Measurements from ENCODE around the gene KCNS1. TPM values are rescaled to one million over a fixed set of nuclear protein-coding genes. Genes with fewer than 3 reads are reported as not detected.
A peak's percentile ranks its signal among the peaks of the same experiment; 100 is the strongest.
"Not testable (repeated sequence)": the region's sequence is repeated elsewhere in the genome, so short reads cannot be mapped to it uniquely, and the experiment has no call there.

KCNS1 gene
- total and polyA plus RNA-seq, 4 donors: not detected

- H3K4me3 ChIP-seq (ENCODE audit: low read length in 2 of 2); intact Hi-C loops (cut with DNase I); H3K27ac ChIP-seq (ENCODE audit: low read depth in 1 of 2, low read length in 2 of 2); H3K4me1 ChIP-seq (ENCODE audit: control insufficient read depth in 1 of 2, insufficient read depth in 2 of 2, low read length in 2 of 2); H3K27me3 ChIP-seq (ENCODE audit: control insufficient read depth in 1 of 2, insufficient read depth in 2 of 2, low read length in 1 of 2); DNase-seq; H3K9me3 ChIP-seq (ENCODE audit: control insufficient read depth, low read length); H3K36me3 ChIP-seq (ENCODE audit: control insufficient read depth in 1 of 2, insufficient read depth in 2 of 2, low read length in 1 of 2); ATAC-seq (ENCODE audit: low FRiP score): not testable (repeated sequence)
- 97% methylated on average over 2 of the region's 2 CpGs for WGBS, 2 donors
These were observed 37.8 kb downstream of the KCNS1 start for GRCh38 chr20:45063107-45063506.

GRCh38 chr20:45061244-45061643 lies 39.7 kb downstream of the KCNS1 start:
- intact Hi-C loops (cut with DNase I): no loop called here
- no peaks in the 10 kb centered on the region for H3K9me3 ChIP-seq (ENCODE audit: control insufficient read depth, low read length)
- no peak overlapping the region for H3K27ac ChIP-seq (ENCODE audit: low read depth in 1 of 2, low read length in 2 of 2)
- peaks cover 0 to 3% of the 10 kb centered on the region in 2 donors for H3K36me3 ChIP-seq (ENCODE audit: control insufficient read depth in 1 of 2, insufficient read depth in 2 of 2, low read length in 1 of 2)
- H3K4me1 ChIP-seq (ENCODE audit: control insufficient read depth in 1 of 2, insufficient read depth in 2 of 2, low read length in 2 of 2): peaks cover 0 to 2% of the 10 kb centered on the region in 2 donors
- no peaks in the 10 kb centered on the region for H3K27me3 ChIP-seq (ENCODE audit: control insufficient read depth in 1 of 2, insufficient read depth in 2 of 2, low read length in 1 of 2)
- H3K4me3 ChIP-seq (ENCODE audit: low read length in 2 of 2): no peak overlapping the region
- ATAC-seq (ENCODE audit: low FRiP score) (no peak), DNase-seq (no peak)
- WGBS, 2 donors: 72 to 74% methylated on average over 4 of the region's 4 CpGs

- ATAC-seq (ENCODE audit: low FRiP score) (no peak), DNase-seq (no peak)
- no peak overlapping the region for H3K27ac ChIP-seq (ENCODE audit: low read depth in 1 of 2, low read length in 2 of 2)
- H3K27me3 ChIP-seq (ENCODE audit: control insufficient read depth in 1 of 2, insufficient read depth in 2 of 2, low read length in 1 of 2): no peaks in the 10 kb centered on the region
- H3K4me1 ChIP-seq (ENCODE audit: control insufficient read depth in 1 of 2, insufficient read depth in 2 of 2, low read length in 2 of 2): peaks cover 0 to 2% of the 10 kb centered on the region in 2 donors
- intact Hi-C loops (cut with DNase I): no loop called here
- H3K9me3 ChIP-seq (ENCODE audit: control insufficient read depth, low read length): no peaks in the 10 kb centered on the region
- 88 to 93% methylated on average over 4 of the region's 4 CpGs for WGBS, 2 donors
- peaks cover 0 to 3% of the 10 kb centered on the region in 2 donors for H3K36me3 ChIP-seq (ENCODE audit: control insufficient read depth in 1 of 2, insufficient read depth in 2 of 2, low read length in 1 of 2)
- H3K4me3 ChIP-seq (ENCODE audit: low read length in 2 of 2): no peak overlapping the region
These were observed 40.6 kb downstream of the KCNS1 start for GRCh38 chr20:45060294-45060693.

GRCh38 chr20:45059022-45059728 lies 41.8 kb downstream of the KCNS1 start:
- ATAC-seq (ENCODE audit: low FRiP score) (no peak), DNase-seq (no peak)
- intact Hi-C loops (cut with DNase I): no loop called here
- Histone ChIP-seq H3K9me3 (ENCODE audit: control insufficient read depth, low read length) (no peaks in the 10 kb centered on the region), H3K36me3 (ENCODE audit: control insufficient read depth in 1 of 2, insufficient read depth in 2 of 2, low read length in 1 of 2) (peaks cover 0 to 3% of the 10 kb centered on the region in 2 donors), H3K27me3 (ENCODE audit: control insufficient read depth in 1 of 2, insufficient read depth in 2 of 2, low read length in 1 of 2) (no peaks in the 10 kb centered on the region), H3K4me3 (ENCODE audit: low read length in 2 of 2) (no peak overlapping the region), H3K27ac (ENCODE audit: low read depth in 1 of 2, low read length in 2 of 2) (no peak overlapping the region), H3K4me1 (ENCODE audit: control insufficient read depth in 1 of 2, insufficient read depth in 2 of 2, low read length in 2 of 2) (peaks cover 0 to 2% of the 10 kb centered on the region in 2 donors)
- WGBS, 2 donors: 88 to 92% methylated on average over 6 of the region's 6 CpGs

- 86 to 89% methylated on average over 4 of the region's 4 CpGs for WGBS, 2 donors
- H3K4me1 ChIP-seq (ENCODE audit: control insufficient read depth in 1 of 2, insufficient read depth in 2 of 2, low read length in 2 of 2): peaks cover 0 to 4% of the 10 kb centered on the region in 2 donors
- no peak overlapping the region for H3K4me3 ChIP-seq (ENCODE audit: low read length in 2 of 2)
- no peaks in the 10 kb centered on the region for H3K27me3 ChIP-seq (ENCODE audit: control insufficient read depth in 1 of 2, insufficient read depth in 2 of 2, low read length in 1 of 2)
- no peaks in the 10 kb centered on the region for H3K9me3 ChIP-seq (ENCODE audit: control insufficient read depth, low read length)
- peaks cover 0 to 3% of the 10 kb centered on the region in 2 donors for H3K36me3 ChIP-seq (ENCODE audit: control insufficient read depth in 1 of 2, insufficient read depth in 2 of 2, low read length in 1 of 2)
- ATAC-seq (ENCODE audit: low FRiP score) (no peak), DNase-seq (no peak)
- H3K27ac ChIP-seq (ENCODE audit: low read depth in 1 of 2, low read length in 2 of 2): no peak overlapping the region
- intact Hi-C loops (cut with DNase I): no loop called here
These were observed 42.6 kb downstream of the KCNS1 start for GRCh38 chr20:45058168-45058850.

- no peak for ATAC-seq (ENCODE audit: low FRiP score)
- no peak overlapping the region for H3K4me3 ChIP-seq (ENCODE audit: low read length in 2 of 2)
- H3K36me3 ChIP-seq (ENCODE audit: control insufficient read depth in 1 of 2, insufficient read depth in 2 of 2, low read length in 1 of 2): peaks cover 0 to 3% of the 10 kb centered on the region in 2 donors
- no peak for DNase-seq
- H3K27ac ChIP-seq (ENCODE audit: low read depth in 1 of 2, low read length in 2 of 2): no peak overlapping the region
- 57 to 60% methylated on average over 8 of the region's 8 CpGs for WGBS, 2 donors
- H3K27me3 ChIP-seq (ENCODE audit: control insufficient read depth in 1 of 2, insufficient read depth in 2 of 2, low read length in 1 of 2): no peaks in the 10 kb centered on the region
- H3K9me3 ChIP-seq (ENCODE audit: control insufficient read depth, low read length): no peaks in the 10 kb centered on the region
- peaks cover 0 to 4% of the 10 kb centered on the region in 2 donors for H3K4me1 ChIP-seq (ENCODE audit: control insufficient read depth in 1 of 2, insufficient read depth in 2 of 2, low read length in 2 of 2)
- intact Hi-C loops (cut with DNase I): no loop called here
These were observed 44.3 kb downstream of the KCNS1 start for GRCh38 chr20:45056473-45057173.

- no peak for ATAC-seq (ENCODE audit: low FRiP score)
- Histone ChIP-seq H3K27ac (ENCODE audit: low read depth in 1 of 2, low read length in 2 of 2) (no peak overlapping the region), H3K4me3 (ENCODE audit: low read length in 2 of 2) (no peak overlapping the region), H3K9me3 (ENCODE audit: control insufficient read depth, low read length) (no peaks in the 10 kb centered on the region), H3K36me3 (ENCODE audit: control insufficient read depth in 1 of 2, insufficient read depth in 2 of 2, low read length in 1 of 2) (peaks cover 0 to 3% of the 10 kb centered on the region in 2 donors), H3K27me3 (ENCODE audit: control insufficient read depth in 1 of 2, insufficient read depth in 2 of 2, low read length in 1 of 2) (no peaks in the 10 kb centered on the region), H3K4me1 (ENCODE audit: control insufficient read depth in 1 of 2, insufficient read depth in 2 of 2, low read length in 2 of 2) (peaks cover 0 to 2% of the 10 kb centered on the region in 2 donors)
- no peak for DNase-seq
- WGBS, 2 donors: 95 to 99% methylated on average over 4 of the region's 4 CpGs
- intact Hi-C loops (cut with DNase I): no loop called here
These were observed 45.9 kb downstream of the KCNS1 start for GRCh38 chr20:45055056-45055455.

- WGBS, 2 donors: 78 to 83% methylated on average over 8 of the region's 8 CpGs
- peaks cover 0 to 2% of the 10 kb centered on the region in 2 donors for H3K4me1 ChIP-seq (ENCODE audit: control insufficient read depth in 1 of 2, insufficient read depth in 2 of 2, low read length in 2 of 2)
- no peaks in the 10 kb centered on the region for H3K9me3 ChIP-seq (ENCODE audit: control insufficient read depth, low read length)
- intact Hi-C loops (cut with DNase I): no loop called here
- peak overlapping the region in 1 of 2 donors; percentile 57 for H3K27ac ChIP-seq (ENCODE audit: low read depth in 1 of 2, low read length in 2 of 2)
- H3K27me3 ChIP-seq (ENCODE audit: control insufficient read depth in 1 of 2, insufficient read depth in 2 of 2, low read length in 1 of 2): no peaks in the 10 kb centered on the region
- H3K4me3 ChIP-seq (ENCODE audit: low read length in 2 of 2): no peak overlapping the region
- peaks cover 0 to 3% of the 10 kb centered on the region in 2 donors for H3K36me3 ChIP-seq (ENCODE audit: control insufficient read depth in 1 of 2, insufficient read depth in 2 of 2, low read length in 1 of 2)
- DNase-seq: no peak
- no peak for ATAC-seq (ENCODE audit: low FRiP score)
These were observed 47.2 kb downstream of the KCNS1 start for GRCh38 chr20:45053430-45054351.

Measured in aorta (tissue), 5 donors.